Chondrocyte (in vitro differentiated cells): ENCODE measurements around the gene ARHGAP15. TPM values are rescaled to one million over a fixed set of nuclear protein-coding genes. Genes with fewer than 3 reads are reported as not detected.

Experiments
- DNase-seq: peaks from one replicate; pipeline ENCODE4 v3.0.0; 2021; ENCODE audit warnings: mixed read lengths, low spot score
- H3K27ac Mint-ChIP-seq: one replicate; pipeline ENCODE4 v1.8.0; 2021; ENCODE audit warnings: mild to moderate bottlenecking, moderate library complexity, mixed read lengths; ENCODE audit not compliant: unreplicated experiment
- H3K27me3 Mint-ChIP-seq: 2 replicates; pipeline ENCODE4 v1.8.0; 2021; ENCODE audit warnings: low read depth, mixed read lengths
- H3K36me3 Mint-ChIP-seq: 2 replicates; pipeline ENCODE4 v1.8.0; 2021; ENCODE audit warnings: low read depth, mixed read lengths
- H3K4me1 Mint-ChIP-seq: 2 replicates; pipeline ENCODE4 v1.8.0; 2021; ENCODE audit warnings: low read depth, mild to moderate bottlenecking, mixed read lengths
- H3K4me3 Mint-ChIP-seq: one replicate; pipeline ENCODE4 v1.8.0; 2021; ENCODE audit warnings: mild to moderate bottlenecking, moderate library complexity, mixed read lengths; ENCODE audit not compliant: unreplicated experiment
- H3K9me3 Mint-ChIP-seq: 2 replicates; pipeline ENCODE4 v1.8.0; 2021; ENCODE audit warnings: low read depth, mixed read lengths
- CTCF ChIP-seq: fragments of 200-600 bp; sonication (generic); IDR thresholded peaks from 2 replicates; pipeline ENCODE4 v1.5.0; 2021; ENCODE audit warnings: antibody characterized with exemption, mild to moderate bottlenecking, moderate library complexity
- total RNA-seq: library from RNA; stranded (reverse); gene quantifications from 3 replicates; pipeline ENCODE4 v1.2.1, GENCODE V29; 2021

ARHGAP15 gene
- total RNA-seq, 1 donor from 2014 or later = 0.42 TPM

- H3K4me1 Mint-ChIP-seq = peaks cover 13% of the 10 kb centered on the region
- H3K36me3 Mint-ChIP-seq = no peaks in the 10 kb centered on the region
- TF ChIP-seq CTCF = no peak
- H3K27ac Mint-ChIP-seq = no peak overlapping the region
- DNase-seq = no peak
- no peaks in the 10 kb centered on the region for H3K27me3 Mint-ChIP-seq
- no peaks in the 10 kb centered on the region for H3K9me3 Mint-ChIP-seq
- no peak overlapping the region for H3K4me3 Mint-ChIP-seq
Observed at GRCh38 chr2:143394062-143394461, 264.8 kb downstream of the ARHGAP15 start.

GRCh38 chr2:143397884-143398614 is 268.8 kb downstream of the ARHGAP15 start:
- no peak overlapping the region for H3K4me3 Mint-ChIP-seq
- H3K9me3 Mint-ChIP-seq = no peaks in the 10 kb centered on the region
- TF ChIP-seq CTCF = no peak
- H3K27me3 Mint-ChIP-seq = no peaks in the 10 kb centered on the region
- no peaks in the 10 kb centered on the region for H3K36me3 Mint-ChIP-seq
- peaks cover 13% of the 10 kb centered on the region for H3K4me1 Mint-ChIP-seq
- DNase-seq = no peak
- H3K27ac Mint-ChIP-seq = no peak overlapping the region

GRCh38 chr2:143398781-143399180 is 269.6 kb downstream of the ARHGAP15 start:
- no peak overlapping the region for H3K27ac Mint-ChIP-seq
- no peaks in the 10 kb centered on the region for H3K27me3 Mint-ChIP-seq
- H3K4me1 Mint-ChIP-seq = peaks cover 16% of the 10 kb centered on the region
- H3K36me3 Mint-ChIP-seq = no peaks in the 10 kb centered on the region
- no peak overlapping the region for H3K4me3 Mint-ChIP-seq
- H3K9me3 Mint-ChIP-seq = no peaks in the 10 kb centered on the region
- TF ChIP-seq CTCF = no peak
- no peak for DNase-seq

- Mint-ChIP-seq H3K4me1 (peaks cover 16% of the 10 kb centered on the region), H3K27ac (no peak overlapping the region), H3K36me3 (no peaks in the 10 kb centered on the region), H3K4me3 (no peak overlapping the region), H3K9me3 (no peaks in the 10 kb centered on the region), H3K27me3 (no peaks in the 10 kb centered on the region)
- no peak for DNase-seq
- TF ChIP-seq CTCF = no peak
Observed at GRCh38 chr2:143399631-143400069, 270.4 kb downstream of the ARHGAP15 start.

- Mint-ChIP-seq H3K9me3 (no peaks in the 10 kb centered on the region), H3K27ac (no peak overlapping the region), H3K36me3 (no peaks in the 10 kb centered on the region), H3K4me3 (no peak overlapping the region), H3K4me1 (peaks cover 16% of the 10 kb centered on the region), H3K27me3 (no peaks in the 10 kb centered on the region)
- DNase-seq = no peak
- TF ChIP-seq CTCF = no peak
Observed at GRCh38 chr2:143401861-143402260, 272.6 kb downstream of the ARHGAP15 start.
